Thyroid gland (tissue), 4 donors: Measurements from ENCODE around the gene NPFFR1.

Experiments used
- CTCF ChIP-seq, 6 experiments: fragments of 200-600 bp in 3 of 6; fragments of 450-650 bp in 3 of 6; sonication (generic) in 3 of 6; IDR thresholded peaks; one replicate each; pipeline ENCODE4 v1.5.1; 2016 to 2019; ENCODE audit warnings: antibody characterized with exemption in 6 of 6, mild to moderate bottlenecking in 2 of 6, inconsistent platforms in 1 of 6, moderate library complexity in 1 of 6
- POLR2A ChIP-seq, 2 donors: fragments of 450-650 bp; IDR thresholded peaks; one replicate each; pipeline ENCODE4 v1.6.1; 2017; ENCODE audit warnings: antibody characterized with exemption in 2 of 2, mild to moderate bottlenecking in 2 of 2, moderate library complexity in 1 of 2

- TF ChIP-seq CTCF (IDR thresholded peaks at IDR 0.05) (no peak), POLR2A (IDR thresholded peaks at IDR 0.05) (no peak)
Measured at GRCh38 chr10:70328018-70328417, 44.2 kb upstream of the NPFFR1 start.
